ENCODE data around the gene ST3GAL2.
"Not testable (repeated sequence)": the region's sequence is repeated elsewhere in the genome, so short reads cannot be mapped to it uniquely, and the experiment has no call there.

Gene ST3GAL2

GRCh38 chr16:70467113-70467512, 28.2 kb upstream of the ST3GAL2 start:
- DNase-seq: no peak

GRCh38 chr16:70466805-70467076, 27.8 kb upstream of the ST3GAL2 start:
- no peak for DNase-seq

- no peak for DNase-seq
Measured at GRCh38 chr16:70465999-70466804, 27.3 kb upstream of the ST3GAL2 start.

- DNase-seq: no peak
Measured at GRCh38 chr16:70463235-70463634, 24.3 kb upstream of the ST3GAL2 start.

- DNase-seq: no peak
Measured at GRCh38 chr16:70460737-70461261, 21.9 kb upstream of the ST3GAL2 start.

GRCh38 chr16:70457446-70458166, 18.7 kb upstream of the ST3GAL2 start:
- DNase-seq: no peak

- no peak for DNase-seq
Measured at GRCh38 chr16:70455910-70456309, 17.0 kb upstream of the ST3GAL2 start.

GRCh38 chr16:70454222-70455034, 15.5 kb upstream of the ST3GAL2 start, which contains the start of gene FCSK:
FCSK (plus strand) TSS chr16:70454595; CDS start chr16:70463191, 8,596 bp downstream.
- DNase-seq: peak; percentile 72

GRCh38 chr16:70453892-70454221, 15.0 kb upstream of the ST3GAL2 start:
- DNase-seq: no peak

- DNase-seq: no peak
Measured at GRCh38 chr16:70453117-70453891, 14.4 kb upstream of the ST3GAL2 start.

GRCh38 chr16:70451004-70451340, 12.1 kb upstream of the ST3GAL2 start:
- not testable (repeated sequence) for DNase-seq

- not testable (repeated sequence) for DNase-seq
Measured at GRCh38 chr16:70450142-70451003, 11.5 kb upstream of the ST3GAL2 start.

GRCh38 chr16:70448075-70448474, 9.2 kb upstream of the ST3GAL2 start:
- no peak for DNase-seq

GRCh38 chr16:70444249-70445063, 5.6 kb upstream of the ST3GAL2 start:
- DNase-seq: no peak

GRCh38 chr16:70442344-70442743, 3.4 kb upstream of the ST3GAL2 start:
- no peak for DNase-seq

- DNase-seq: no peak
Measured at GRCh38 chr16:70441406-70441990, 2.6 kb upstream of the ST3GAL2 start.

- DNase-seq: no peak
Measured at GRCh38 chr16:70440009-70440692, 1.3 kb upstream of the ST3GAL2 start.

- no peak for DNase-seq
Measured at GRCh38 chr16:70438585-70438968, 323 bp downstream of the ST3GAL2 start.

Data from CD4-positive, alpha-beta T cell treated with Interferon gamma for 1 hour (primary cell).